Fibroblast of skin of right quadriceps (primary cell): ENCODE results near the gene PAQR5.
"Not testable (repeated sequence)": the region's sequence is repeated elsewhere in the genome, so short reads cannot be mapped to it uniquely, and the experiment has no call there.

ENCODE experiments used
- DNase-seq: peaks from one replicate; pipeline ENCODE4 v3.0.0-alpha.2; 2013

PAQR5 gene

GRCh38 chr15:69434238-69434637 is 135.5 kb downstream of the PAQR5 start:
- DNase-seq: no peak

GRCh38 chr15:69434679-69435078 is 136.0 kb downstream of the PAQR5 start:
- no peak for DNase-seq

GRCh38 chr15:69435985-69436384 is 137.3 kb downstream of the PAQR5 start:
- no peak for DNase-seq

DNA sequence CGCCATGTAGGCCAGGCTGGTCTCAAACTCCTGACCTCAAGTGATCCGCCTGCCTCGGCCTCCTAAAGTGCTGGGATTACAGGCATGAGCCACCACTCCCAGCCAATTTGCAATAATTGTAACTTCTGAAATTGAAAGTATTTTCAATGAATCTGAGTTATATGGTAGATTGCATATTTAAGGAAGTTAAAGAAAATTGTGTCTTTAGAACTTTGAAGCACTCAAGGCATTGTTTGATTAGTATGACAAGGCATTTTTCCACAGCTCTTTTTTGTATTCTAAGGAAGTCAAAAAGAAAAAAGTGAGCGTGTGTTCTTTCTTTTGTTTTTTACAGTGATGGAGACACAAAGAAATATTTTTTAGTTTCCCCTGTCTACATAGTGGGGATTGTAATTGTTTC is 138.2 kb downstream of the PAQR5 start:
- no peak for DNase-seq

DNA sequence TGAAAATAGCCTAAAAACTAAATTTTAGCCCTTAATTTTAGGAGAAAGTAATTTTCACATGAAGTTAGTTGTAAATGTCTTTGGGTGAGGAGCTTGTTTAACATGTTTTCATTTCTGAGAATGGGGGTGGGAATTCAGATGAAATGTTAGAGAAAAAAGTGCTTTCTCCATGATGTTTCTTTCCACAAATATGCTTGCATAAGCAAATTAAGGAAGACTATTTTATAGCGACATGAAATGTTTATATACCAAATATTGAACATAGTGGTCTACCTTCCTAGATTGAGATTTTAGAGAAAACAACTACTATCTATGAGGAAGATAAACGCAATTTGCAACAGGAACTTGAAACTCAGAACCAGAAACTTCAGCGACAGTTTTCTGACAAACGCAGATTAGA is 140.9 kb downstream of the PAQR5 start:
- DNase-seq: no peak

- DNase-seq: no peak
Observed at GRCh38 chr15:69443032-69443611, 144.4 kb downstream of the PAQR5 start.

DNA sequence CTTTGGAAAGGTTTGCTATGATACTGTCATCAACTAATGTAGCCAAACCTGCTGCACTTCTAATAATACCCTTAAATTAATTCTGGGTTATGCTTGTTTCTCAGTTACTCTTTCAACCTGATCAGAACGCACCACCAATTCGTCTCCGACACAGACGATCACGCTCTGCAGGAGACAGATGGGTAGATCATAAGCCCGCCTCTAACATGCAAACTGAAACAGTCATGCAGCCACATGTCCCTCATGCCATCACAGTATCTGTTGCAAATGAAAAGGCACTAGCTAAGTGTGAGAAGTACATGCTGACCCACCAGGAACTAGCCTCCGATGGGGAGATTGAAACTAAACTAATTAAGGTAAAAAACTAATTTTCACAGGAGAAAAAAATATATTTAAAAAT is 146.0 kb downstream of the PAQR5 start:
- DNase-seq: no peak

DNA sequence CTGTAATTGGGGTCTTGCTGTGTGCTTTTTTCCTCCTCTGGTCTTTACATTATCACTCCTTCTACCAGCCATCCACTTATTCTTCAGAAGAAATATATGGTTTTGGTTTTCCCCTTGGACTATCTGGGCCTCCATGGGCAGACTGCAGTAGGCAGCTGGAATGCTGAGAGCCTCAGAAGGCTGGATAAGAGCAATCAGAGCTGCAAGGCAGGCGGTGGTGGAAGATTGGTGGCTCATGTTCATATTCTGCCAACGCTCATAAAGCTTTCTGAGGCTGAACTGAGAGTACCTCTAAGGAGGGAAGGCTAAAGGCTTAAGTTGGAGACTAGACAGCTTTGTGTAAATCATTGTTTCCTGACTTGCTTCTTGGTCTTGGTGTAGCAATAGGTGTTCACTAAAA is 148.2 kb downstream of the PAQR5 start:
- no peak for DNase-seq

- not testable (repeated sequence) for DNase-seq
Observed at GRCh38 chr15:69450221-69450620, 151.5 kb downstream of the PAQR5 start.

- DNase-seq: no peak
Observed at GRCh38 chr15:69450968-69451695, 152.4 kb downstream of the PAQR5 start.

DNA sequence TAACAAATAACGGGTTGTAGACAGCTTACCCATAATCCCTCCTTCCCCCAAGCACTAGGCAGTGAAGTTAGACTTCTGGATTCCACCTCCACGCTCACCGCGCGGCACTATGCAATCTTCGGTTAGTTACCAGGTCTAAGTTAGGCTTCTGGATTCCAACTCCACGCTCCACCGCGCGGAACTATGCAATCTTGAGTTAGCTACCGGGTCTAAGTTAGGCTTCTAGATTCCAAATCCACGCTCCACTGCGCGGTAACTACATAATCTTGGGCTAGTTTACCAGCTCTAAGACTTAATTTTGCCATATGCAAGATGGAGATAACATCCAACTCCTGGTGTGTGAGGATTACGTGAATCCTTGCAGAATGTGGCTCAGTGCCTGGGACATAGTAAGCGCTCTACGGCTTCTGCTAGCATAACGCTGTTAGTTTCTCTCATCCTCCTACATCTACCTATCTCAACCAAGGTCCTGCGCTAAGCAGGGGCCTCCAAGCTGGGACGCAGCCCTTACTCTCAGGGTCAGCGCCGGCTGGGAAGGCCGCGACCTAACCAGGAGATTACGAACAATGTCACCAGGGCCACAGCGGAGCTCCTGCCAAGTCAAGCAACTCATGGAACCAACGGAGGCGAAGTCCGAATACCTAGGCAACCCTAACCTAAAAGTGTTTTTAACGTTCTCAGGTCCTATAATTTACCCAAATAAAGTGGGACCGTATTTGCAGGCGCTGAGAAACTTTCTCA is 153.4 kb downstream of the PAQR5 start:
- DNase-seq: peak; percentile 34

- peak; percentile 95 for DNase-seq
Observed at GRCh38 chr15:69452692-69453521, 154.2 kb downstream of the PAQR5 start, which contains the start of gene RPLP1. TSS of gene RPLP1 (plus strand) at chr15:69452818. CDS start at chr15:69452949, 131 bp downstream.

- DNase-seq: no peak
Observed at GRCh38 chr15:69454953-69455352, 156.2 kb downstream of the PAQR5 start.

DNA sequence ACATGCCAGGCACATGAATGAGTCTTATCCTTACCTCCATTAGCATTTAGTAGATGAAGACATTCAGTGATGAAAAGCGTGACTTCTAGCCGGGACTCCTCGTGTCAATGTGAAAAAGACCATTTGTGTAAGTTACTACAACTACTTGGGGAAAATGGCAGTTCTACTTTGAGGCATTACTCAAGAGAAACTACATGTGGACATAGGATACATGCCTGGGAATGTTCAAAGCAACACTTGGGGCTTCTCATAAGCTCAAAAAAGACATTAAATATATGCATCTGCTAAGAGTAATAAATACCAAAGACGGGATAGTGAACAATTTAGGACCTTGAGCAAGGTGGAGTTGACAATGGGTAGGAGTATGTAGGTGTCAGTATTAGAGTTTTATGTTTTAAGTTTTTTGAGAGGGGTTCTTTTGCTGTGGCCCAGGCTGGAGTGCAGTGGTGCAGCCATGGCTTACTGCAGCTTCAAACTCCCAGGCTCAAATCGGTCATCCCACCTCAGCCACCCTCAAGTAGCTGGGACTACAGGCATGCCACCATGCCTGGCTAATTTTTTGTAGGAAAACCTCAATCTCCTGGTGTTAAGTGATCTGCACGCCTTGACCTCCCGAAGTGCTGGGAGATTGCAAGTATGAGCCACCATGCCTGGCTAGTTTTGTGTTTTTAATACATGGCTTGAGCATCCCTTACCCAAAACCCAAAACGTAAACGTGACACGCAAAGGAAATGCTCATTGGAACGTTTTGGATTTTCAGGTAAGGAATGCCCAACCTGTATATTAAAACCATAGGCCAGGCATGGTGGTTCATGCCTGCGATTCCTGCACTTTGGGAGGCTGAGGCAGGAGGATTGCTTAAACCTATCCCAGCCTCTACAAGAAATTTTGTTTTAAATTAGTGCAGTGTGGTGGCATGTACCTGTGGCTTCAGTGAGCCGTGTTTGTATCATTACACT is 157.8 kb downstream of the PAQR5 start:
- no peak for DNase-seq
